Neural cell (in vitro differentiated cells): Measurements from ENCODE around the gene HIPK2. TPM values are rescaled to one million over a fixed set of nuclear protein-coding genes. Genes with fewer than 3 reads are reported as not detected.

Source experiments
- H2AFZ ChIP-seq: fragments of 200-600, 300-800 bp; sonication (generic), shearing (Covaris generic); 2 replicates; pipeline ENCODE4 v1.6.0; 2014; ENCODE audit warnings: low read depth, mild to moderate bottlenecking, antibody characterized with exemption, low read length, moderate library complexity
- H3F3A ChIP-seq: fragments of 200-600 bp; shearing (Covaris generic); 2 replicates; pipeline ENCODE4 v1.6.1; 2016; ENCODE audit warnings: mild to moderate bottlenecking, moderate library complexity, mixed read lengths, antibody characterized with exemption, low read length; ENCODE audit not compliant: insufficient read depth, poor library complexity, severe bottlenecking
- H3K27ac ChIP-seq: fragments of 200-600, 300-800 bp; sonication (generic), shearing (Covaris generic); 2 replicates; pipeline ENCODE4 v1.5.1; 2014; ENCODE audit warnings: mild to moderate bottlenecking, low read length, moderate library complexity
- H3K27me3 ChIP-seq: fragments of 300-800, 200-600 bp; sonication (generic), shearing (Covaris generic); 2 replicates; pipeline ENCODE4 v1.6.0; 2014; ENCODE audit warnings: mild to moderate bottlenecking, low read depth, low read length, moderate library complexity; ENCODE audit not compliant: insufficient read depth
- H3K36me3 ChIP-seq: fragments of 300-800, 200-600 bp; sonication (generic), shearing (Covaris generic); 2 replicates; pipeline ENCODE4 v1.5.1; 2014; ENCODE audit warnings: mild to moderate bottlenecking, antibody characterized with exemption, low read length, moderate library complexity; ENCODE audit not compliant: insufficient read depth
- H3K4me2 ChIP-seq: fragments of 300-800, 200-600 bp; sonication (generic), shearing (Covaris generic); 2 replicates; pipeline ENCODE4 v1.6.0; 2014; ENCODE audit warnings: mild to moderate bottlenecking, low read length
- H3K4me3 ChIP-seq: fragments of 300-800, 200-600 bp; sonication (generic), shearing (Covaris generic); 2 replicates; pipeline ENCODE4 v1.5.1; 2014; ENCODE audit warnings: mild to moderate bottlenecking, low read length, moderate library complexity
- H3K79me2 ChIP-seq: fragments of 200-600 bp; shearing (Covaris generic); replicated peaks from 2 replicates; pipeline ENCODE4 v1.6.0; 2014; ENCODE audit warnings: mild to moderate bottlenecking, low read length, moderate library complexity; ENCODE audit not compliant: insufficient read depth
- H3K9ac ChIP-seq: fragments of 300-800, 200-600 bp; sonication (generic), shearing (Covaris generic); 2 replicates; pipeline ENCODE4 v1.6.1; 2016; ENCODE audit warnings: mild to moderate bottlenecking, low read length, mixed read lengths
- H3K9me2 ChIP-seq: fragments of 200-600 bp; shearing (Covaris generic); 2 replicates; pipeline ENCODE4 v1.6.1; 2016; ENCODE audit warnings: mild to moderate bottlenecking, low read length, mixed read lengths; ENCODE audit not compliant: insufficient read depth
- H3K9me3 ChIP-seq: fragments of 200-600, 300-800 bp; sonication (generic), shearing (Covaris generic); 2 replicates; pipeline ENCODE4 v1.6.1; 2016; ENCODE audit warnings: mild to moderate bottlenecking, mixed run types, low read length, moderate library complexity, mixed read lengths
- H4K20me1 ChIP-seq: fragments of 200-600 bp; shearing (Covaris generic); 2 replicates; pipeline ENCODE4 v1.6.1; 2016; ENCODE audit warnings: mild to moderate bottlenecking, mixed run types; ENCODE audit not compliant: insufficient read depth
- EP300 ChIP-seq: fragments of 450-650 bp; conservative IDR thresholded peaks from 2 replicates; pipeline ENCODE4 v1.6.1; 2014; ENCODE audit warnings: antibody characterized with exemption, mild to moderate bottlenecking, moderate library complexity; ENCODE audit not compliant: poor library complexity, severe bottlenecking
- EZH2 ChIP-seq: fragments of 200-600, 300-800 bp; shearing (Covaris generic), sonication (generic); IDR thresholded peaks from 2 replicates; pipeline ENCODE4 v1.6.1; 2014; ENCODE audit warnings: antibody characterized with exemption, low read length, borderline replicate concordance, mild to moderate bottlenecking; ENCODE audit not compliant: insufficient read depth, poor library complexity, severe bottlenecking
- MXI1 ChIP-seq: fragments of 450-650 bp; conservative IDR thresholded peaks from 2 replicates; pipeline ENCODE4 v1.6.1; 2014; ENCODE audit warnings: antibody characterized with exemption, mild to moderate bottlenecking; ENCODE audit not compliant: poor library complexity, severe bottlenecking
- POLR2AphosphoS5 ChIP-seq: IDR thresholded peaks from 2 replicates; pipeline ENCODE4 v1.6.1; 2012
- RAD21 ChIP-seq: fragments of 450-650 bp; conservative IDR thresholded peaks from 2 replicates; pipeline ENCODE4 v1.6.1; 2014; ENCODE audit warnings: antibody characterized with exemption, mild to moderate bottlenecking, moderate library complexity
- SMC3 ChIP-seq: fragments of 450-650 bp; conservative IDR thresholded peaks from 2 replicates; pipeline ENCODE4 v1.6.1; 2014; ENCODE audit warnings: antibody characterized with exemption, mild to moderate bottlenecking, moderate library complexity; ENCODE audit not compliant: poor library complexity
- TAF1 ChIP-seq: IDR thresholded peaks from 2 replicates; pipeline ENCODE4 v1.6.1; 2012; ENCODE audit warnings: low read depth
- polyA plus RNA-seq: library from polyadenylated mRNA; depleted of rRNA; stranded (reverse); fragments of >200 nt; gene quantifications from 2 replicates; pipeline ENCODE4 v1.2.3, GENCODE V29; 2014
- TF ChIP-seq, protein P1 (sequence below): fragments of 450-650 bp; IDR thresholded peaks from 2 replicates; pipeline ENCODE4 v1.5.1; 2014; ENCODE audit warnings: antibody characterized with exemption, mild to moderate bottlenecking, moderate library complexity; ENCODE audit not compliant: poor library complexity, severe bottlenecking
- TF ChIP-seq, protein P2 (sequence below): IDR thresholded peaks from 2 replicates; pipeline ENCODE4 v1.6.1; 2012; ENCODE audit warnings: borderline replicate concordance

Gene HIPK2
- polyA plus RNA-seq, 1 donor from 2014 or later, result 8.5 TPM

GRCh38 chr7:139735466-139735865, 42.3 kb downstream of the HIPK2 start:
- Histone ChIP-seq H3K9me2 (no peaks in the 10 kb centered on the region), H3K79me2 (peaks cover 36% of the 10 kb centered on the region), H3F3A (no peaks in the 10 kb centered on the region), H3K9me3 (no peaks in the 10 kb centered on the region), H3K4me2 (no peak overlapping the region), H3K27ac (no peak overlapping the region), H4K20me1 (no peaks in the 10 kb centered on the region), H3K27me3 (no peaks in the 10 kb centered on the region), H2AFZ (no peak overlapping the region), H3K4me3 (no peak overlapping the region), H3K9ac (no peak overlapping the region), H3K36me3 (no peaks in the 10 kb centered on the region)
- TF ChIP-seq POLR2AphosphoS5, result no peak
- no peak for TF ChIP-seq EZH2
- TF ChIP-seq SMC3, result no peak
- TF ChIP-seq RAD21, result no peak
- no peak for TF ChIP-seq MXI1
- no peak for TF ChIP-seq TAF1
- TF ChIP-seq, protein P1, sequence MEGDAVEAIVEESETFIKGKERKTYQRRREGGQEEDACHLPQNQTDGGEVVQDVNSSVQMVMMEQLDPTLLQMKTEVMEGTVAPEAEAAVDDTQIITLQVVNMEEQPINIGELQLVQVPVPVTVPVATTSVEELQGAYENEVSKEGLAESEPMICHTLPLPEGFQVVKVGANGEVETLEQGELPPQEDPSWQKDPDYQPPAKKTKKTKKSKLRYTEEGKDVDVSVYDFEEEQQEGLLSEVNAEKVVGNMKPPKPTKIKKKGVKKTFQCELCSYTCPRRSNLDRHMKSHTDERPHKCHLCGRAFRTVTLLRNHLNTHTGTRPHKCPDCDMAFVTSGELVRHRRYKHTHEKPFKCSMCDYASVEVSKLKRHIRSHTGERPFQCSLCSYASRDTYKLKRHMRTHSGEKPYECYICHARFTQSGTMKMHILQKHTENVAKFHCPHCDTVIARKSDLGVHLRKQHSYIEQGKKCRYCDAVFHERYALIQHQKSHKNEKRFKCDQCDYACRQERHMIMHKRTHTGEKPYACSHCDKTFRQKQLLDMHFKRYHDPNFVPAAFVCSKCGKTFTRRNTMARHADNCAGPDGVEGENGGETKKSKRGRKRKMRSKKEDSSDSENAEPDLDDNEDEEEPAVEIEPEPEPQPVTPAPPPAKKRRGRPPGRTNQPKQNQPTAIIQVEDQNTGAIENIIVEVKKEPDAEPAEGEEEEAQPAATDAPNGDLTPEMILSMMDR, result no peak
- TF ChIP-seq EP300, result no peak
- TF ChIP-seq, protein P2, sequence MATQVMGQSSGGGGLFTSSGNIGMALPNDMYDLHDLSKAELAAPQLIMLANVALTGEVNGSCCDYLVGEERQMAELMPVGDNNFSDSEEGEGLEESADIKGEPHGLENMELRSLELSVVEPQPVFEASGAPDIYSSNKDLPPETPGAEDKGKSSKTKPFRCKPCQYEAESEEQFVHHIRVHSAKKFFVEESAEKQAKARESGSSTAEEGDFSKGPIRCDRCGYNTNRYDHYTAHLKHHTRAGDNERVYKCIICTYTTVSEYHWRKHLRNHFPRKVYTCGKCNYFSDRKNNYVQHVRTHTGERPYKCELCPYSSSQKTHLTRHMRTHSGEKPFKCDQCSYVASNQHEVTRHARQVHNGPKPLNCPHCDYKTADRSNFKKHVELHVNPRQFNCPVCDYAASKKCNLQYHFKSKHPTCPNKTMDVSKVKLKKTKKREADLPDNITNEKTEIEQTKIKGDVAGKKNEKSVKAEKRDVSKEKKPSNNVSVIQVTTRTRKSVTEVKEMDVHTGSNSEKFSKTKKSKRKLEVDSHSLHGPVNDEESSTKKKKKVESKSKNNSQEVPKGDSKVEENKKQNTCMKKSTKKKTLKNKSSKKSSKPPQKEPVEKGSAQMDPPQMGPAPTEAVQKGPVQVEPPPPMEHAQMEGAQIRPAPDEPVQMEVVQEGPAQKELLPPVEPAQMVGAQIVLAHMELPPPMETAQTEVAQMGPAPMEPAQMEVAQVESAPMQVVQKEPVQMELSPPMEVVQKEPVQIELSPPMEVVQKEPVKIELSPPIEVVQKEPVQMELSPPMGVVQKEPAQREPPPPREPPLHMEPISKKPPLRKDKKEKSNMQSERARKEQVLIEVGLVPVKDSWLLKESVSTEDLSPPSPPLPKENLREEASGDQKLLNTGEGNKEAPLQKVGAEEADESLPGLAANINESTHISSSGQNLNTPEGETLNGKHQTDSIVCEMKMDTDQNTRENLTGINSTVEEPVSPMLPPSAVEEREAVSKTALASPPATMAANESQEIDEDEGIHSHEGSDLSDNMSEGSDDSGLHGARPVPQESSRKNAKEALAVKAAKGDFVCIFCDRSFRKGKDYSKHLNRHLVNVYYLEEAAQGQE, result no peak

- Histone ChIP-seq H4K20me1 (no peaks in the 10 kb centered on the region), H3F3A (no peaks in the 10 kb centered on the region), H3K27ac (no peak overlapping the region), H3K27me3 (no peaks in the 10 kb centered on the region), H3K9me2 (no peaks in the 10 kb centered on the region), H3K4me2 (no peak overlapping the region), H3K36me3 (no peaks in the 10 kb centered on the region), H2AFZ (no peak overlapping the region), H3K79me2 (peaks cover 39% of the 10 kb centered on the region), H3K9ac (no peak overlapping the region), H3K4me3 (no peak overlapping the region), H3K9me3 (no peaks in the 10 kb centered on the region)
- no peak for TF ChIP-seq RAD21
- no peak for TF ChIP-seq EZH2
- no peak for TF ChIP-seq TAF1
- TF ChIP-seq, protein P2, result no peak
- no peak for TF ChIP-seq POLR2AphosphoS5
- no peak for TF ChIP-seq SMC3
- TF ChIP-seq, protein P1, result no peak
- no peak for TF ChIP-seq MXI1
These were observed 43.4 kb downstream of the HIPK2 start for GRCh38 chr7:139734395-139734794.
